Upper lobe of left lung (tissue), 6 donors: ENCODE results near the gene TAF1D. TPM values are rescaled to one million over a fixed set of nuclear protein-coding genes. Genes with fewer than 3 reads are reported as not detected.
A peak's percentile ranks its signal among the peaks of the same experiment; 100 is the strongest.

Experiments
- ATAC-seq, 2 donors: fragments of 200-7000 bp; cut with Tn5 transposase; one replicate each; pipeline ENCODE4 v1.9.1; 2022; ENCODE audit warnings: mild to moderate bottlenecking in 2 of 2, moderate library complexity in 2 of 2; ENCODE audit not compliant: low FRiP score in 2 of 2
- DNase-seq, 2 donors: peaks; one replicate each; pipeline ENCODE4 v3.0.0-alpha.2; 2019 to 2020
- H3K27ac ChIP-seq, 4 donors: fragments of 200-600 bp; sonication (generic); one replicate each; pipeline ENCODE4 v1.5.1; 2016 to 2019
- H3K27me3 ChIP-seq, 4 donors: fragments of 200-600 bp; sonication (generic); one replicate each; pipeline ENCODE4 v1.5.1; 2017 to 2019
- H3K36me3 ChIP-seq, 4 donors: fragments of 200-600 bp; sonication (generic); one replicate each; pipeline ENCODE4 v1.5.1; 2016 to 2019
- H3K4me1 ChIP-seq, 4 donors: fragments of 200-600 bp; sonication (generic); one replicate each; pipeline ENCODE4 v1.5.1; 2018 to 2019
- H3K4me3 ChIP-seq, 4 donors: fragments of 200-600 bp; sonication (generic); one replicate each; pipeline ENCODE4 v1.5.1; 2017 to 2019; ENCODE audit warnings: mild to moderate bottlenecking in 2 of 4, moderate library complexity in 1 of 4
- H3K9me3 ChIP-seq, 4 donors: fragments of 200-600 bp; sonication (generic); one replicate each; pipeline ENCODE4 v1.5.1; 2018 to 2019
- CTCF ChIP-seq, 6 experiments: fragments of 450-650 bp in 4 of 6; fragments of 200-600 bp in 2 of 6; sonication (generic) in 2 of 6; IDR thresholded peaks; one replicate each; pipeline ENCODE4 v1.5.1; 2016 to 2019; ENCODE audit warnings: antibody characterized with exemption in 6 of 6
- EP300 ChIP-seq, 4 donors: sonication (generic); formaldehyde crosslinking; IDR thresholded peaks; one replicate each; pipeline ENCODE4 v1.5.1; 2017; ENCODE audit warnings: antibody characterized with exemption in 4 of 4, control low read depth in 2 of 4
- POLR2A ChIP-seq, 4 donors: fragments of 450-650 bp; IDR thresholded peaks; one replicate each; pipeline ENCODE4 v1.5.1; 2016 to 2017; ENCODE audit warnings: antibody characterized with exemption in 4 of 4, mild to moderate bottlenecking in 2 of 4
- POLR2AphosphoS5 ChIP-seq, 2 donors: sonication (generic); formaldehyde crosslinking; IDR thresholded peaks; one replicate each; pipeline ENCODE4 v1.5.1; 2017; ENCODE audit warnings: antibody characterized with exemption in 2 of 2
- WGBS, 2 donors: methylation state at CpG; one replicate each; pipeline ENCODE4 v1.1.5; 2017 to 2018; 5-methylcytosine and 5-hydroxymethylcytosine counted together
- total RNA-seq, 6 donors: library from RNA; depleted of rRNA in 4 of 6; stranded (reverse); fragments of >200 nt in 4 of 6; gene quantifications; one replicate each; pipeline versions ENCODE4 v1.1.0 to v1.2.1, GENCODE V29; 2016 to 2021
- donor health status: DM: no; HTN: no; CAD: no; lungs with moderate emphysema.
- donor health status: DM: no; HTN: yes; CAD: no; lungs with severe emphysema.

TAF1D gene
- total RNA-seq, 6 donors from 2014 or later: 70.5 to 195 (median 88.5) TPM

DNA sequence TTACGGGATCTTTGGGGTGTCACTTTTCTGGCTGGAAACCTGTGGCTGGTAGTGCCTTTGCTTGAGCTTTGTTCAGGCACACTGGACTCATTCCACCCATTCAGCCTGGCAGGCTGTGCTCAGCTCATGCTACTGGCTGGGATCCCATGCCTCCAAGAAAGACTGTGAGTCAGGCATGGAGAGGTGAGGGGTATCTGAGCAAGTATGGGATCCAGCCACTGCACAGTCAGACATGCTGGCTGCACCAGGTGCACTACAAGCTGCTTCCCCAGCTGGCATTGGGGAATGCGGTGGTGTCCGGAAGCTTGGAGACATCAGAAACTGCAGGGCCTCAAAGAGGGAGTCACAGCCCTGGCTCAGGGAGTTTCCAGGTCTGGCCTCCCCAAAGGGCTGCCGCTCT, 30.8 kb upstream of the TAF1D start:
- DNase-seq (no peak), ATAC-seq (no peak)
- WGBS, 2 donors: 94 to 100% methylated on average over 2 to 4 of the region's 4 CpGs
- no peaks in the 10 kb centered on the region for H3K9me3 ChIP-seq
- H3K4me1 ChIP-seq: no peaks in the 10 kb centered on the region
- H3K36me3 ChIP-seq: no peaks in the 10 kb centered on the region
- no peaks in the 10 kb centered on the region for H3K27me3 ChIP-seq
- H3K27ac ChIP-seq: no peak overlapping the region
- TF ChIP-seq CTCF (IDR thresholded peaks at IDR 0.05) (no peak), POLR2AphosphoS5 (IDR thresholded peaks at IDR 0.05) (no peak), EP300 (IDR thresholded peaks at IDR 0.05) (no peak), POLR2A (IDR thresholded peaks at IDR 0.05) (no peak)
- H3K4me3 ChIP-seq: no peak overlapping the region

DNA sequence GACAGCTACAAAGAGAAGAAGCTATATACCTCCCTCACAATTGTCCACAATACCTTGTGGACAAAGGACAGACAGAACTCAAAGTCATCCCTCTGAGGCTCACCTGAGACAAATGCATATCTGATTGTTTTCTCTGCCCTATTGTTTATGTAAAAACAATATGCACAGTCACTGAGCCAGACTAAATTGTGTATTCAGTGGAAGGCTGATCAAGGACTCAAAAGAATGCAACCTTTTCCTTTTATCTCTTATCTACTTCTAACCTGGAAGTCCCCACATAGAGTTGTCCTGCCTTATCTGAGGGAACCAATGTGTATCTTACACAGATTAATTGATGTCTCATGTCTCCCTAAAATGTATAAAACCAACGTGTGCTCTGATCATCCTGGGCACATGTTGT, 28.9 kb upstream of the TAF1D start:
- Histone ChIP-seq H3K27ac (no peak overlapping the region), H3K27me3 (no peaks in the 10 kb centered on the region), H3K36me3 (peaks cover 0 to 1% (median 0%) of the 10 kb centered on the region in 4 donors), H3K9me3 (no peaks in the 10 kb centered on the region), H3K4me3 (no peak overlapping the region), H3K4me1 (no peaks in the 10 kb centered on the region)
- DNase-seq (no peak), ATAC-seq (no peak)
- TF ChIP-seq EP300 (IDR thresholded peaks at IDR 0.05) (no peak), CTCF (IDR thresholded peaks at IDR 0.05) (no peak), POLR2A (IDR thresholded peaks at IDR 0.05) (no peak), POLR2AphosphoS5 (IDR thresholded peaks at IDR 0.05) (no peak)
- WGBS, 2 donors: 35 to 40% methylated on average over 1 of the region's 1 CpG

GRCh38 chr11:93767018-93767417, 25.7 kb upstream of the TAF1D start:
- Histone ChIP-seq H3K27ac (no peak overlapping the region), H3K27me3 (no peaks in the 10 kb centered on the region), H3K36me3 (peaks cover 4 to 31% (median 6%) of the 10 kb centered on the region in 4 donors), H3K4me3 (no peak overlapping the region), H3K9me3 (no peaks in the 10 kb centered on the region), H3K4me1 (no peaks in the 10 kb centered on the region)
- TF ChIP-seq CTCF (IDR thresholded peaks at IDR 0.05) (no peak), POLR2A (IDR thresholded peaks at IDR 0.05) (no peak), EP300 (IDR thresholded peaks at IDR 0.05) (no peak), POLR2AphosphoS5 (IDR thresholded peaks at IDR 0.05) (no peak)
- ATAC-seq (peak in 1 of 2 donors; percentile 52), DNase-seq (no peak)
- 61 to 83% methylated on average over 3 of the region's 3 CpGs for WGBS, 2 donors

DNA sequence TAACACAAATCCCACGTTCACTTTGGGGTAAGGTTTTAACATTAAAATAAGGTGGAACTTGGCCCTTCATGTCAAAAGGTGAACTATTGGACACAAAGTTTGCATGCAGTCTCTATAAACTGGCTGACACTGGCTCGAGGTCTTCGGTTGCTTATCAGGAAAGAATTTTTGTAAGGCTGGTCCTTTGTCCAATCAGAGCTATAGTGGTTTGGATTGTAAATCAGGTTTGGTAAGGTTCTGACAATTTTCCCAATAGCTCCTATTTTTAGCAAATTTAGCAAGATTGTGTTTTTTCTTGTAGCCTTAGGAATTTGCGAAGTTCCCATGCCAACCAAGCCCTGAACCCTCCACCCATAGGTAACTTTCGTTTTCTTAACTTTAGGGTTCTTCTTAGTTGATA, 25.2 kb upstream of the TAF1D start:
- DNase-seq (no peak), ATAC-seq (no peak)
- Histone ChIP-seq H3K4me3 (no peak overlapping the region), H3K4me1 (no peaks in the 10 kb centered on the region), H3K9me3 (no peaks in the 10 kb centered on the region), H3K36me3 (peaks cover 6 to 36% (median 8%) of the 10 kb centered on the region in 4 donors), H3K27me3 (no peaks in the 10 kb centered on the region), H3K27ac (no peak overlapping the region)
- 77 to 78% methylated on average over 5 of the region's 5 CpGs for WGBS, 2 donors
- TF ChIP-seq POLR2AphosphoS5 (IDR thresholded peaks at IDR 0.05) (no peak), CTCF (IDR thresholded peaks at IDR 0.05) (no peak), EP300 (IDR thresholded peaks at IDR 0.05) (no peak), POLR2A (IDR thresholded peaks at IDR 0.05) (no peak)

- H3K27me3 ChIP-seq: no peaks in the 10 kb centered on the region
- no peaks in the 10 kb centered on the region for H3K9me3 ChIP-seq
- WGBS, 2 donors: 86 to 88% methylated on average over 2 of the region's 2 CpGs
- no peak overlapping the region for H3K4me3 ChIP-seq
- DNase-seq (no peak), ATAC-seq (no peak)
- H3K4me1 ChIP-seq: no peaks in the 10 kb centered on the region
- H3K27ac ChIP-seq: no peak overlapping the region
- peaks cover 6 to 46% (median 16%) of the 10 kb centered on the region in 4 donors for H3K36me3 ChIP-seq
- no peak for TF ChIP-seq EP300 (IDR thresholded peaks at IDR 0.05)
- TF ChIP-seq CTCF (IDR thresholded peaks at IDR 0.05): no peak
- no peak for TF ChIP-seq POLR2AphosphoS5 (IDR thresholded peaks at IDR 0.05)
- no peak for TF ChIP-seq POLR2A (IDR thresholded peaks at IDR 0.05)
Measured at GRCh38 chr11:93765551-93765950, 24.3 kb upstream of the TAF1D start.
